Gastrocnemius medialis (tissue), 4 donors: ENCODE results near the gene MRPL42. TPM values are rescaled to one million over a fixed set of nuclear protein-coding genes. Genes with fewer than 3 reads are reported as not detected.

Source experiments
- ATAC-seq, 2 donors: fragments of 150-250 bp; one replicate each; pipeline ENCODE4 v1.9.1; 2016
- DNase-seq, 2 donors: peaks; one replicate each; pipeline ENCODE4 v3.0.0-alpha.2; 2019
- H3K27ac ChIP-seq, 4 donors: fragments of 200-600 bp; sonication (generic); 1 replicate in 1 of 4; 2 replicates in 3 of 4; pipeline ENCODE4 v1.5.1; 2016 to 2018; ENCODE audit warnings: mild to moderate bottlenecking in 2 of 4, moderate library complexity in 1 of 4
- H3K27me3 ChIP-seq, 3 donors: fragments of 200-600 bp; sonication (generic) in 2 of 3; 1 replicate in 1 of 3; 2 replicates in 2 of 3; pipeline versions ENCODE4 v1.5.1 to v1.6.0; 2016 to 2019; ENCODE audit warnings: mild to moderate bottlenecking in 1 of 3, moderate library complexity in 1 of 3
- H3K36me3 ChIP-seq, 2 donors: fragments of 200-600 bp; sonication (generic) in 1 of 2; one replicate each; pipeline ENCODE4 v1.5.1; 2017 to 2018
- H3K4me1 ChIP-seq, 2 donors: fragments of 200-600 bp; sonication (generic) in 1 of 2; one replicate each; pipeline ENCODE4 v1.5.1; 2016 to 2017; ENCODE audit warnings: mild to moderate bottlenecking in 2 of 2
- H3K4me3 ChIP-seq, 4 donors: fragments of 200-600 bp; sonication (generic) in 3 of 4; 1 replicate in 1 of 4; 2 replicates in 3 of 4; pipeline ENCODE4 v1.5.1; 2016 to 2019; ENCODE audit warnings: mild to moderate bottlenecking in 2 of 4
- H3K9me3 ChIP-seq, 3 donors: fragments of 200-600 bp; sonication (generic) in 2 of 3; 1 replicate in 1 of 3; 2 replicates in 2 of 3; pipeline ENCODE4 v1.5.1; 2016 to 2019
- CTCF ChIP-seq, 5 experiments: fragments of 450-650 bp in 3 of 5; fragments of 200-600 bp in 2 of 5; sonication (generic) in 2 of 5; IDR thresholded peaks in 4 of 5; conservative IDR thresholded peaks in 1 of 5; 1 replicate in 4 of 5; 2 replicates in 1 of 5; pipeline ENCODE4 v1.5.1; 2016 to 2019; ENCODE audit warnings: antibody characterized with exemption in 5 of 5, mild to moderate bottlenecking in 3 of 5, moderate library complexity in 3 of 5
- POLR2A ChIP-seq, 2 donors: fragments of 450-650 bp; IDR thresholded peaks; one replicate each; pipeline ENCODE4 v1.6.1; 2017; ENCODE audit warnings: antibody characterized with exemption in 2 of 2, mild to moderate bottlenecking in 2 of 2, moderate library complexity in 2 of 2
- in situ Hi-C, 4 donors: fragments of 200-750 bp; cut with MboI; loops; one replicate each; pipeline versions ENCODE4 v1.15.0 to v1.8.0; 2017; ENCODE audit warnings: low sequenced_read_pairs in 4 of 4
- intact Hi-C: fragments of 100-400 bp; cut with DNase I; formaldehyde crosslinking; loops from one replicate; pipeline ENCODE4 v1.15.1; 2023; ENCODE audit warnings: low total_unique reads
- total RNA-seq, 4 donors: library from RNA; depleted of rRNA; stranded (reverse); fragments of >200 nt; gene quantifications; one replicate each; pipeline versions ENCODE4 v1.1.0 to v1.2.3, GENCODE V29; 2016

The MRPL42 gene
- total RNA-seq, 4 donors from 2014 or later: 14.0 to 44.6 (median 34.8) TPM

- TF ChIP-seq POLR2A (IDR thresholded peaks at IDR 0.05) (no peak), CTCF (IDR thresholded peaks at IDR 0.05 in 4 of 5, conservative IDR thresholded peaks at IDR 0.05 in 1 of 5) (no peak)
- Histone ChIP-seq H3K9me3 (no peaks in the 10 kb centered on the region), H3K27me3 (no peaks in the 10 kb centered on the region), H3K27ac (no peak overlapping the region), H3K36me3 (no peaks in the 10 kb centered on the region), H3K4me1 (no peaks in the 10 kb centered on the region), H3K4me3 (no peak overlapping the region)
- ATAC-seq: no peak
- intact Hi-C loops (loop anchor here (10.0 kb wide), 3 partner anchors 55 to 465 kb away; no protein-coding TSS in a partner anchor), in situ Hi-C loops (loop anchor here in 2 of 4 donors (5.0 to 10.0 kb wide), 3 partner anchors 235 to 593 kb away; no protein-coding TSS in a partner anchor)
- DNase-seq: no peak
These were observed 42.2 kb downstream of the MRPL42 start for GRCh38 chr12:93509506-93509905.

- Histone ChIP-seq H3K27me3 (no peaks in the 10 kb centered on the region), H3K4me1 (no peaks in the 10 kb centered on the region), H3K4me3 (no peak overlapping the region), H3K36me3 (no peaks in the 10 kb centered on the region), H3K9me3 (no peaks in the 10 kb centered on the region), H3K27ac (no peak overlapping the region)
- intact Hi-C loops (no loop called here), in situ Hi-C loops (loop anchor here in 1 of 4 donors (5.0 kb wide), 1 partner anchor 42 kb away; no protein-coding TSS in a partner anchor)
- no peak for ATAC-seq
- TF ChIP-seq CTCF (IDR thresholded peaks at IDR 0.05 in 4 of 5, conservative IDR thresholded peaks at IDR 0.05 in 1 of 5): no peak
- no peak for TF ChIP-seq POLR2A (IDR thresholded peaks at IDR 0.05)
- DNase-seq: no peak
These were observed 47.5 kb downstream of the MRPL42 start for GRCh38 chr12:93514853-93515252.

- Histone ChIP-seq H3K27ac (no peak overlapping the region), H3K9me3 (no peaks in the 10 kb centered on the region), H3K4me3 (no peak overlapping the region), H3K27me3 (no peaks in the 10 kb centered on the region), H3K4me1 (no peaks in the 10 kb centered on the region), H3K36me3 (no peaks in the 10 kb centered on the region)
- DNase-seq: no peak
- ATAC-seq: no peak
- in situ Hi-C loops (loop anchor here in 1 of 4 donors (5.0 kb wide), 1 partner anchor 39 kb away; no protein-coding TSS in a partner anchor), intact Hi-C loops (no loop called here)
- no peak for TF ChIP-seq CTCF (IDR thresholded peaks at IDR 0.05 in 4 of 5, conservative IDR thresholded peaks at IDR 0.05 in 1 of 5)
These were observed 51.4 kb downstream of the MRPL42 start for GRCh38 chr12:93518725-93519124.

- H3K4me3 ChIP-seq: no peak overlapping the region
- TF ChIP-seq POLR2A (IDR thresholded peaks at IDR 0.05) (no peak), CTCF (IDR thresholded peaks at IDR 0.05 in 4 of 5, conservative IDR thresholded peaks at IDR 0.05 in 1 of 5) (no peak)
- no peaks in the 10 kb centered on the region for H3K9me3 ChIP-seq
- no peaks in the 10 kb centered on the region for H3K36me3 ChIP-seq
- no peaks in the 10 kb centered on the region for H3K4me1 ChIP-seq
- no peak for ATAC-seq
- intact Hi-C loops: no loop called here
- H3K27me3 ChIP-seq: no peaks in the 10 kb centered on the region
- in situ Hi-C loops: loop anchor here in 1 of 4 donors (5.0 kb wide), 1 partner anchor 37 kb away; no protein-coding TSS in a partner anchor
- no peak for DNase-seq
- H3K27ac ChIP-seq: no peak overlapping the region
These were observed 52.5 kb downstream of the MRPL42 start for GRCh38 chr12:93519859-93520258.

- DNase-seq: no peak
- no peaks in the 10 kb centered on the region for H3K36me3 ChIP-seq
- TF ChIP-seq CTCF (IDR thresholded peaks at IDR 0.05 in 4 of 5, conservative IDR thresholded peaks at IDR 0.05 in 1 of 5) (no peak), POLR2A (IDR thresholded peaks at IDR 0.05) (no peak)
- in situ Hi-C loops (no loop called here), intact Hi-C loops (no loop called here)
- H3K27me3 ChIP-seq: no peaks in the 10 kb centered on the region
- no peaks in the 10 kb centered on the region for H3K9me3 ChIP-seq
- no peak overlapping the region for H3K27ac ChIP-seq
- no peak overlapping the region for H3K4me3 ChIP-seq
- no peak for ATAC-seq
- no peaks in the 10 kb centered on the region for H3K4me1 ChIP-seq
These were observed 53.1 kb downstream of the MRPL42 start for GRCh38 chr12:93520454-93520853.
